Measurements from ENCODE around the gene SLC2A3. TPM values are rescaled to one million over a fixed set of nuclear protein-coding genes. Genes with fewer than 3 reads are reported as not detected.
A peak's percentile ranks its signal among the peaks of the same experiment; 100 is the strongest.
"Not testable (repeated sequence)": the region's sequence is repeated elsewhere in the genome, so short reads cannot be mapped to it uniquely, and the experiment has no call there.

SLC2A3 gene
- total and polyA plus RNA-seq, 2 experiments from 2014 or later, result 199 to 388 TPM

- not testable (repeated sequence) for H4K20me1 ChIP-seq (replicated peaks; ENCODE audit: insufficient read depth); H3K79me2 ChIP-seq (replicated peaks; ENCODE audit: insufficient read depth); H3K27me3 ChIP-seq (ENCODE audit: insufficient read depth); ATAC-seq; H3K4me2 ChIP-seq; H3K36me3 ChIP-seq (ENCODE audit: insufficient read depth); H3K9me2 ChIP-seq (ENCODE audit: insufficient read depth); H3K9me3 Mint-ChIP-seq; H2AFZ ChIP-seq; H3K27ac ChIP-seq (ENCODE audit: low read depth); H3K4me3 Mint-ChIP-seq; H3K4me3 ChIP-seq; DNase-seq (ENCODE audit: low spot score)
- peaks cover 15% of the 10 kb centered on the region; the same call in 2 of the 3 replicates for H3K36me3 Mint-ChIP-seq (ENCODE audit: low read depth)
- H3K4me1 Mint-ChIP-seq, result peaks cover 27% of the 10 kb centered on the region
- peaks cover 15% of the 10 kb centered on the region for H3K4me1 ChIP-seq (ENCODE audit: insufficient read depth)
- peaks cover 19% of the 10 kb centered on the region for H3K27me3 Mint-ChIP-seq (ENCODE audit: insufficient read depth, low read depth, poor library complexity)
- H3K27ac Mint-ChIP-seq, result 0 out of 2 replicates have a peak overlapping the region, but pooled peaks have one; percentile 27
- H3F3A ChIP-seq (replicated peaks; ENCODE audit: low read depth), result peaks cover 15% of the 10 kb centered on the region
Measured at GRCh38 chr12:7902416-7902815, 33.6 kb downstream of the SLC2A3 start.

GRCh38 chr12:7899755-7900154 is 36.2 kb downstream of the SLC2A3 start:
- H3K9me3 Mint-ChIP-seq, result no peaks in the 10 kb centered on the region
- Histone ChIP-seq H3K4me1 (ENCODE audit: insufficient read depth) (0 out of 2 replicates have a peak, but pooled peaks cover 6% of the 10 kb centered on the region), H3K79me2 (replicated peaks; ENCODE audit: insufficient read depth) (no peaks in the 10 kb centered on the region), H3F3A (replicated peaks; ENCODE audit: low read depth) (peaks cover 8% of the 10 kb centered on the region), H3K4me3 (no peak overlapping the region), H2AFZ (no peak overlapping the region), H3K9me2 (ENCODE audit: insufficient read depth) (no peaks in the 10 kb centered on the region), H3K36me3 (ENCODE audit: insufficient read depth) (no peaks in the 10 kb centered on the region), H3K27ac (ENCODE audit: low read depth) (no peak overlapping the region), H4K20me1 (replicated peaks; ENCODE audit: insufficient read depth) (no peaks in the 10 kb centered on the region), H3K4me2 (no peak overlapping the region), H3K27me3 (ENCODE audit: insufficient read depth) (no peaks in the 10 kb centered on the region)
- H3K4me1 Mint-ChIP-seq, result peaks cover 3% of the 10 kb centered on the region
- no peak overlapping the region for H3K27ac Mint-ChIP-seq
- peaks cover 16% of the 10 kb centered on the region; the same call in 2 of the 3 replicates for H3K36me3 Mint-ChIP-seq (ENCODE audit: low read depth)
- H3K27me3 Mint-ChIP-seq (ENCODE audit: insufficient read depth, low read depth, poor library complexity), result peaks cover 10% of the 10 kb centered on the region
- ATAC-seq (no peak), DNase-seq (ENCODE audit: low spot score) (no peak)
- H3K4me3 Mint-ChIP-seq, result no peak overlapping the region
- no peak for TF ChIP-seq CTCF (conservative IDR thresholded peaks at IDR 0.05; ENCODE audit: low read depth in 2 of 2)
- no peak for TF ChIP-seq EZH2 (IDR thresholded peaks at IDR 0.05; ENCODE audit: low read depth, unreplicated experiment)
- no peak for TF ChIP-seq NANOG (IDR thresholded peaks at IDR 0.05; ENCODE audit: borderline replicate concordance)
- TF ChIP-seq CREB1 (CRISPR knock-in tag; IDR thresholded peaks at IDR 0.05; ENCODE audit: low read depth), result no peak
- no peak for TF ChIP-seq POLR2AphosphoS5 (IDR thresholded peaks at IDR 0.05; ENCODE audit: low read depth)
- no peak for TF ChIP-seq ETS1 (IDR thresholded peaks at IDR 0.05)
- TF ChIP-seq EZH2phosphoT487 (IDR thresholded peaks at IDR 0.05; ENCODE audit: unreplicated experiment), result no peak
- no peak for TF ChIP-seq JUNB (IDR thresholded peaks at IDR 0.05; ENCODE audit: unreplicated experiment)
- TF ChIP-seq REST (IDR thresholded peaks at IDR 0.05; ENCODE audit: unreplicated experiment), result no peak
- TF ChIP-seq ZNF462 (CRISPR knock-in tag; IDR thresholded peaks at IDR 0.05), result no peak
